HG03342 (cell line): Measurements from ENCODE around the gene SHANK1.

Source experiments
- ATAC-seq: cut with Tn5 transposase; IDR thresholded peaks from one replicate; pipeline ENCODE4 v1.9.1; 2021; ENCODE audit warnings: mild to moderate bottlenecking, moderate library complexity; ENCODE audit not compliant: unreplicated experiment

SHANK1 gene

GRCh38 chr19:50729894-50730293, 10.3 kb upstream of the SHANK1 start:
- no peak for ATAC-seq

DNA sequence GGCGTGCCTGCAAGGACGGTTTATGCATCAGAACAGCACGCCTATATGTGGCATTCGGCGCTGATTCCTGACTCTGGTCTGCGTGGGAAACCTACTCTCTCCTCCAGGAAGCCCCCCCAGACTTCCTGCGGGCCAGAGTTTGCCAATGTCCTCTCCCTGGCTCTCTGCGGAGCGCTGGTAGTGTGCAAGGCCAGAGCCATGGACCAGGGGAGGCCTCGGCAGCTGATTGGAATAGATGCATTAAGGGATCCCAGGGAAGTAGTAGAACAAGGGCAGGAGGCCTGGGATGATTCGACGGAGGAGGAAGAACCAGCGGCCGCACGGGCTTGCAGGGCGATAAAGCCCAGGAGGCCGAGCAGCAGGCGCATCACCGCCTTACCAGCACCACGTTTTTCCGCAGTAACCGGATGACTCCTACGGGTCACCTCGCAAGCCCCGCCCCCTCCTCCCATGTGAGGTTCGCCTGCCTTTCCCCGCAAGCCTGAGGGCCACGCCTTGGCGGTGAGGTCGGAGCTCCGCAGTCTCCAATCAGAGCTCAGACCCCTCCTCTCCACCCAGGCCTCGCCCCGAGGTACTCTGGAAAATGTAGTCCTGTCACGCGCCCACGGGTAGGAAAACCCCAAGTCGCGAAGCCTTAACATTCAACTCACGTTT, 8.6 kb upstream of the SHANK1 start:
- no peak for ATAC-seq

GRCh38 chr19:50725911-50726230, 6.3 kb upstream of the SHANK1 start:
- ATAC-seq: no peak

- ATAC-seq: no peak
These were observed 5.8 kb upstream of the SHANK1 start for GRCh38 chr19:50725218-50725910.

DNA sequence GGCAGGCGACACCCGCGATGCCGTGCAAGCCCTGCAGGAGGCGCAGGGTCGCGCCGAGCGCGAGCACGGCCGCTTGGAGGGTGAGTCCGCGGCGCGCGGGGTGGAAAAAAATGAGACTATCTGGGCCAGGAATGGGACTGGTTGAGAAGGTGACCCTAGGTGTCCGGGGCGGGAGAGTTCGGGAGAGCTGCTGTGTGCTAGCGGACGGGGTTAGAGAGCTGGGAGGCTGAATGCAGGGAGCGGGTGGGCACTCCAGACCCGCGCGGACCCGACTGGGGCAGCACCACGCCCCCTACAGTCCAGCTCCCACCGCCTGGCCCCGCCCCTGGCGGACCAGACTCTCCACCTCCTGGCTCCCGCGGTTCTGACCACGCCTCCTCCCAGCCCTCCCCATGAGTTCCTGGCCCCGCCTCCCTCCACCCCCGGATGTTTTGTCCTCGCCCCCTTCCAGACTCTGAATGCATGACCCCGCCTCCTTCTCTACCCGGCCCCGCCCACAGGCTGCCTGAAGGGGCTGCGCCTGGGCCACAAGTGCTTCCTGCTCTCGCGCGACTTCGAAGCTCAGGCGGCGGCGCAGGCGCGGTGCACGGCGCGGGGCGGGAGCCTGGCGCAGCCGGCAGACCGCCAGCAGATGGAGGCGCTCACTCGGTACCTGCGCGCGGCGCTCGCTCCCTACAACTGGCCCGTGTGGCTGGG, 5.1 kb upstream of the SHANK1 start:
- ATAC-seq: peak; percentile 65

DNA sequence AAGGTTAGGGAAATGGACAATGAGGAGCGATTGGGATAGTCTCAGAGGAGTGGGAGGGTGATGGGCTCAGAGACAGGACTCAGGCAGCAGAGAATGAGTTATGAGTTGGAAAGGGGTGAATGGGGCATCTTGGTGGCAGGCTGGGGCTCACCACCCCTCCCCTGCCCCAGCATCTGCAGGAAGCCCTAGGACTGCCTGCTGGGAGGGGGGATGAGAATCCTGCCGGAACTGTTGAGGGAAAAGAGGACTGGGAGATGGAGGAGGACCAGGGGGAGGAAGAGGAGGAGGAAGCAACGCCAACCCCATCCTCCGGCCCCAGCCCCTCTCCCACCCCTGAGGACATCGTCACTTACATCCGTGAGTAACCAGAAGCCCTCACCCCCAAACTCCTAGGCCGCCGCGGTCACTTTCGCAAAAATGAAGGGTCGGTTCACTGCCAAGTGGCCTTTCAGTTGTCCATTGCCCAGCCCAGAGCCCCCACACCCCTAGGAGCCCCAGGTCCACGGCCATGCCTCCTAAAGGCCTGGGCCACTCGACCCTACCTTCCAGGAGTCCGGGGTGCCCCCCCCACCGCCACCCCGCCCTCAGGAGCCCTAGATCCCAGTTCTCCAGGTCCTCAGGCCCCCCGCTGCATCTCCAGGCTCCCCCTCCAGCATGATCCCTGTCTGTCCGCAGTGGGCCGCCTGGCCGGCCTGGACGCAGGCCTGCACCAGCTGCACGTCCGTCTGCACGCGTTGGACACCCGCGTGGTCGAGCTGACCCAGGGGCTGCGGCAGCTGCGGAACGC, 4.3 kb upstream of the SHANK1 start:
- no peak for ATAC-seq

GRCh38 chr19:50723069-50723468, 3.5 kb upstream of the SHANK1 start, which contains the start of gene CLEC11A:
CLEC11A (plus strand) TSS chr19:50723364; CDS start chr19:50723526, 162 bp downstream.
- no peak for ATAC-seq

DNA sequence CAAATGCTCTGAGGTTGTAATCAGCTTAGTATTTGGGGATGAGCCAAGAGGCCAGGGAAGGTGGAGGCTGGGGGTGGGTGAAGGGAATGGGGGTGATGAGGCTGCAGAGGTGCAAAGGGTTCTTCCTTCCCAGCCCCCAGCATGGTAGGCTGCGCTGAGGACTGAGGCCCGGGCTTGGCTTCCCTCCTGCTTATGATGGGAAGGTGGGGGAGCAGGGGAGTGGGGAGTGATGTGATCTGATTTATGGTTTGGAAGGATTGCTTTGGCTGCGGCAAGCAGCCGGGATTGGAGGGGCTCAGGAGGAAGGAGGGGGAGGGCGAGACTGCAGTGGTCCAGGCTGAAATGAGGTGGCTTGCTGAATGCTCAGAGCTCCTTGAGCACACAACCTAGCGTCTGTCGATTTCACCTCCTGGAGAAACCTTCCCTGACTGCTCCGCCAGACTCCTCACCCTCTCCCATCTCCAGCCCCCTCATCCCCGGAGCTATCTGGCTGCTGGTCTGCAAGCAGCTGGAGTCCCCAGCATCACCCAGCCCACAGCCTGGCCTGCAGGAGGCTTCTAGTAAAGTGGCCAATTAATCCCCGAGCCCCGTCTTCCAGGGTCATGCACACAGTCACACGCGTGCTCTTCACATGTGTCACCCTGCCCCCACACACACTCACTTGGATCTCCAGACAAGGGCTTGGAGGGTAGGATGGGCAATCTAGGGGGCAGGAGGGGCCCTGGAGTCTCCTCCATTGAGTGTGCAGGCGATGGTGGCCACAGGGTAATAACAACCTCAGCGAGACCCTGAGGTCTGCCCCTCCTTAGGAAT, 2.8 kb upstream of the SHANK1 start:
- ATAC-seq: no peak

DNA sequence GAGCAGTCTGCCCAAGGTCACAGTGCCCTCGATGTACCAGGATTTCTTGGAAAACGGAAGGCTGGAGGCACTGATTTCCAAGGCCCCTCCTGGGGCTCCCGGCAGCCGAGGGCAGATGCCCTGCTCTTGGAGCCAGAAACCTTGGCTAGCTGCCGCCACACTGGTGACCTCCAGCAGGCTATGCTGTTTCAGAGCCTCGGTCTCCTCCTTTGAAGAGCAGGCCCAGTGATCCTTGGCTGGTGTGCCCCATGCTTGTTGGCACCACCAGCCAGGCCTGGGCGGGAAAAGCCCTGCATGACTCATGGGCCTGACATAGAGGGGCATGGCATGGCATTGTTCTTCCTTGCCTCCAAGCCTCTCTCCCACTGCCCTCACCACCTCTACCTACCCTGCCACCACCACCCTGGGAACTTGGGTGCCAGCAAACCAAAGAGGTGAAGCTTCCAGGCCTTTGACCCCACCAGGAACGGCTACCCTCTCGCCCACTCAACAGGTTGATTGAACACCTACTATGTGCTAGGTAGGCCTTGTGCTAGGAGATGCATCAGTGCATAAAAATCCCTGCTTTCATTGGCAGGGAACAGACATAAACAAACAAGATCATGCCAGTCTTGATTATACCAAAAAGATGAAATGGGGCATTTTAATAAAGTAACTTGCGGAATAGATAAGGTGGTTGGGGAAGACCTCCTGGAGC, 2.0 kb upstream of the SHANK1 start:
- ATAC-seq: no peak

DNA sequence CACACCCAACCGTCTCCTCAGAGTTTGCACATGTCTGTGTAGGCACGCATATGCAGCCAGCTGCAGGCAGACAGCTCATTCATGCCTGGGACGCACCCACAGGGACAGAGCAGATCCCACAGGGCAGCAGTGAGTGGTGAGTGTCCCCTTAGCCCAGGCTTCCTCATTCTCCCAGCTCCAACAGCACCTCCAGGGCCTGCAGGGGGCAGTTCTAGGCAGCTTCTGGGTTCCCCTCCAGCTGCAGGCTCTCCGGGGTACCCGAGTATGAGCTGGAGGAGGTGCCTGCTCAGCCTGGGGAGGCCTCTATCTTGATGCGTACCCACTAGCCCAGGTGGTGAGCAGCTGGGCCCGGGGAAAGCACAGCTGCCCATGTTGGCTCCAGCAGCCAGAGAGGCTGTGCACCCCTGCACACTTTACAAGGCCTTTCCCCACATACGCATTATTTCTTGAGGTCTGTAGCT, 1.3 kb upstream of the SHANK1 start:
- no peak for ATAC-seq

DNA sequence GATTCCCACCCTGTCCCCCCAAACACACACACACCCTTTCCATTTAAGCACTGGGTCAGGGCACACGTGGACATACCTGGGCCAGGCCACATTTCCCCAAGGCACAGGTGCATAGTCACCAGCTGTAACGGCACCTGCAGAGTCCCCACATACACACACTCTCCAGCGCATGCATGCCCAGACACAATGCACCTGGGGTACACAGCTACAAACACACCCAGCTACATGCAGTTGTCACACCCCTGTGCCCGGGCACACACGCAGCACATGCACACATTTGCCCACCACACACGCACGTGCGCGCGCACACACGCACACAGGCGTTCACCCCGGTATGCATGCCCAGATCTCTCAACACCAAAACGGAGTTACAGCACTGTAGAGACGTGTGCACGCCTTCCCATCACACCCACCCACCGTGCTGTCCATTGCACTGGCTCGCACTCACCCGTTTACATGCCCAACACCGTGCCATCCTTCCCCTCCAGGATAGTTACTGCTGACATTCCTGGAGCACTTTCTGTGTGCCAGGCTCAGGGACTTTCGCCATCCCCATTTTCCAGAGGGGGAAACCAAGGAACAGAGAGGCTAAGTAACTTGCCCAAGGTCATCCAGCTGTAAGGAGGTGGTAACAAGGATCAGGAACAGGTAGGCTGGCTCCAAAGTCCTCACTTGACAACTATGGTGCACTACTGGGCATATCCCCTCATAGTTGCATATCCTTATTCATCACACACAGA, 749 bp upstream of the SHANK1 start:
- ATAC-seq: no peak

GRCh38 chr19:50719119-50719435, 525 bp downstream of the SHANK1 start:
- no peak for ATAC-seq

GRCh38 chr19:50718255-50719118, 1.1 kb downstream of the SHANK1 start:
- ATAC-seq: no peak

DNA sequence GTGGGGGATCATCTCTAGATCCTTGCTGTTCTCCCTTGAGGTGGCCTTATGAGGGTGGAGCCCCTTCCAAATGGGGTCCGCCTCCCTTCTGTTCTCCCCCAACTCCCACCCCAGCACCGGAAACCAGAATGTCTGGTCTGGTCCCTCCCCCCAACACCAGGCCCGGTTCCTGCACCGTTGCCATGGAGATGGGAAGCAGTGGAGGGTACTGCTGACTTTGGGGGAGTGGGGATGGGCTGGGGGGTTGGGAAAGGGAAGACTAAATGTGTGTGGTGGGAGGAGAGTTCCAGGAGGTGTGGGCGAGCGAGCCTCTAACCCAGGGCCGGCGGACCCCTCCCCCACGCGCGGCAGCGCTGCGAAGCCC, 1.7 kb downstream of the SHANK1 start:
- ATAC-seq: no peak

DNA sequence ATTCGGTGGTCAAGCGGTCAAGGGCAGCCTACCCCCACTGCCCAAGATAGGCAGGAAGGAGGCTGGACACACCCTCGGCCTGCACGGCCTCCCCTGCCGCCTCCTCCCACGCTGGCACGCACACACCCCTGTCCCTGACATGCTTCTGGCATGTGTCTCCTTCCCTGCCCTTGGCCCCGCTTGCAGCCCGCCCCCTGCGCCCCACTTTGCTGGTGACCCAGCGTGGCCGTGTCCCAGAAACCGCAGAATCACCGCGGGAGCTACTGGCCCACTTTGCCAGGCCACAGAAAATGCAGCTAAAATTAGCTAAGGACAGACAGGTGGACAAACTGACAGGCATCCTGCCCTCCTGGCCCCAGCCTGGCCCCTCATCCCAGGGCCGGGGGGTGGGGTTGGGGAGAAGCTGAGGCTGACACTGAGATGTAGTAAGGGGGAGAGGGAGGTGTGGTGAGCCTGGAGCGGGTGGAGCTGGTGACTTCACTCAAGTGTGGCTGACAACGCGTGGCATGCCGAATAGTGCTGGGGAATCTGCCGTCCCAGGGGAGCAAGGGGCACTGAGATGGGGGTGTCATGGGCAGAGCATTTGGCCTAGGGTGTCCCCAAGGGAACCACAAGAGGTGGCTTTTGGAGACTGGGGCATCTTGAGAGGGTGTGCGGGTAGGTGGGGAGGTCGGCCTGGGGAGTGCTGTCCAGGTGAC, 2.4 kb downstream of the SHANK1 start:
- no peak for ATAC-seq

GRCh38 chr19:50716178-50717025, 3.2 kb downstream of the SHANK1 start:
- no peak for ATAC-seq
